ENCODE data around the gene FEM1C.

FEM1C gene

GRCh38 chr5:115557667-115558387, 13.3 kb upstream of the FEM1C start:
- DNase-seq (ENCODE audit: low read depth) = no peak

- no peak for DNase-seq (ENCODE audit: low read depth)
Measured at GRCh38 chr5:115556276-115556675, 11.7 kb upstream of the FEM1C start.

- no peak for DNase-seq (ENCODE audit: low read depth)
Measured at GRCh38 chr5:115555084-115555633, 10.6 kb upstream of the FEM1C start.

- DNase-seq (ENCODE audit: low read depth) = no peak
Measured at GRCh38 chr5:115553082-115553481, 8.5 kb upstream of the FEM1C start.

- no peak for DNase-seq (ENCODE audit: low read depth)
Measured at GRCh38 chr5:115551415-115551814, 6.8 kb upstream of the FEM1C start.

GRCh38 chr5:115549154-115549553, 4.6 kb upstream of the FEM1C start:
- no peak for DNase-seq (ENCODE audit: low read depth)

GRCh38 chr5:115548683-115549082, 4.1 kb upstream of the FEM1C start:
- no peak for DNase-seq (ENCODE audit: low read depth)

GRCh38 chr5:115545351-115545882, 842 bp upstream of the FEM1C start:
- no peak for DNase-seq (ENCODE audit: low read depth)

GRCh38 chr5:115544043-115544435, 536 bp downstream of the FEM1C start:
- DNase-seq (ENCODE audit: low read depth) = peak; percentile 17

- DNase-seq (ENCODE audit: low read depth) = no peak
Measured at GRCh38 chr5:115543365-115544042, 1.1 kb downstream of the FEM1C start.

GRCh38 chr5:115542651-115543364, 1.8 kb downstream of the FEM1C start:
- DNase-seq (ENCODE audit: low read depth) = no peak

GRCh38 chr5:115542086-115542485, 2.5 kb downstream of the FEM1C start:
- no peak for DNase-seq (ENCODE audit: low read depth)

GRCh38 chr5:115541611-115542010, 3.0 kb downstream of the FEM1C start:
- DNase-seq (ENCODE audit: low read depth) = no peak

- no peak for DNase-seq (ENCODE audit: low read depth)
Measured at GRCh38 chr5:115535479-115536035, 9.0 kb downstream of the FEM1C start.

- no peak for DNase-seq (ENCODE audit: low read depth)
Measured at GRCh38 chr5:115532517-115532916, 12.1 kb downstream of the FEM1C start.

GRCh38 chr5:115531787-115532367, 12.7 kb downstream of the FEM1C start:
- no peak for DNase-seq (ENCODE audit: low read depth)

- DNase-seq (ENCODE audit: low read depth) = no peak
Measured at GRCh38 chr5:115531380-115531779, 13.2 kb downstream of the FEM1C start.

- no peak for DNase-seq (ENCODE audit: low read depth)
Measured at GRCh38 chr5:115530426-115530825, 14.1 kb downstream of the FEM1C start.

- DNase-seq (ENCODE audit: low read depth) = no peak
Measured at GRCh38 chr5:115526604-115527003, 18.0 kb downstream of the FEM1C start.

GRCh38 chr5:115524199-115524847, 20.3 kb downstream of the FEM1C start:
- DNase-seq (ENCODE audit: low read depth) = no peak

- no peak for DNase-seq (ENCODE audit: low read depth)
Measured at GRCh38 chr5:115522832-115523403, 21.7 kb downstream of the FEM1C start.
